Ishikawa (cell line): ENCODE data around the gene PPP4R1.

Source experiments
- CEBPB ChIP-seq: IDR thresholded peaks from 2 replicates; pipeline ENCODE4 v1.6.1; 2012
- CREB1 ChIP-seq: IDR thresholded peaks from 2 replicates; pipeline ENCODE4 v1.6.1; 2012; ENCODE audit warnings: low read depth
- EP300 ChIP-seq: IDR thresholded peaks from 2 replicates; pipeline ENCODE4 v1.6.1; 2012; ENCODE audit warnings: borderline replicate concordance
- FOXM1 ChIP-seq: IDR thresholded peaks from 2 replicates; pipeline ENCODE4 v1.6.1; 2012; ENCODE audit warnings: low read depth, borderline replicate concordance
- MAX ChIP-seq: IDR thresholded peaks from 2 replicates; pipeline ENCODE4 v1.6.1; 2012
- RAD21 ChIP-seq: IDR thresholded peaks from 2 replicates; pipeline ENCODE4 v1.6.1; 2012; ENCODE audit warnings: low read depth
- REST ChIP-seq: IDR thresholded peaks from 2 replicates; pipeline ENCODE4 v1.6.1; 2012; ENCODE audit warnings: low read depth, mild to moderate bottlenecking
- TEAD4 ChIP-seq: IDR thresholded peaks from 2 replicates; pipeline ENCODE4 v1.6.1; 2012
- YY1 ChIP-seq: IDR thresholded peaks from 2 replicates; pipeline ENCODE4 v1.6.1; 2012; ENCODE audit warnings: low read depth

- TF ChIP-seq CREB1, result no peak
- TF ChIP-seq RAD21, result no peak
- TF ChIP-seq MAX, result no peak
- TF ChIP-seq CEBPB, result no peak
- no peak for TF ChIP-seq TEAD4
- no peak for TF ChIP-seq FOXM1
- no peak for TF ChIP-seq YY1
- no peak for TF ChIP-seq REST
- no peak for TF ChIP-seq EP300
Observed at GRCh38 chr18:9630444-9630843, 16.1 kb upstream of the PPP4R1 start.
